Gastrocnemius medialis (tissue), 4 donors: ENCODE data around the gene MYLK. TPM values are rescaled to one million over a fixed set of nuclear protein-coding genes. Genes with fewer than 3 reads are reported as not detected.

Experiments
- ATAC-seq, 2 donors: fragments of 150-250 bp; one replicate each; pipeline ENCODE4 v1.9.1; 2016
- DNase-seq, 2 donors: peaks; one replicate each; pipeline ENCODE4 v3.0.0-alpha.2; 2019
- H3K27ac ChIP-seq, 4 donors: fragments of 200-600 bp; sonication (generic); 1 replicate in 1 of 4; 2 replicates in 3 of 4; pipeline ENCODE4 v1.5.1; 2016 to 2018; ENCODE audit warnings: mild to moderate bottlenecking in 2 of 4, moderate library complexity in 1 of 4
- H3K27me3 ChIP-seq, 3 donors: fragments of 200-600 bp; sonication (generic) in 2 of 3; 1 replicate in 1 of 3; 2 replicates in 2 of 3; pipeline versions ENCODE4 v1.5.1 to v1.6.0; 2016 to 2019; ENCODE audit warnings: mild to moderate bottlenecking in 1 of 3, moderate library complexity in 1 of 3
- H3K36me3 ChIP-seq, 2 donors: fragments of 200-600 bp; sonication (generic) in 1 of 2; one replicate each; pipeline ENCODE4 v1.5.1; 2017 to 2018
- H3K4me1 ChIP-seq, 2 donors: fragments of 200-600 bp; sonication (generic) in 1 of 2; one replicate each; pipeline ENCODE4 v1.5.1; 2016 to 2017; ENCODE audit warnings: mild to moderate bottlenecking in 2 of 2
- H3K4me3 ChIP-seq, 4 donors: fragments of 200-600 bp; sonication (generic) in 3 of 4; 1 replicate in 1 of 4; 2 replicates in 3 of 4; pipeline ENCODE4 v1.5.1; 2016 to 2019; ENCODE audit warnings: mild to moderate bottlenecking in 2 of 4
- H3K9me3 ChIP-seq, 3 donors: fragments of 200-600 bp; sonication (generic) in 2 of 3; 1 replicate in 1 of 3; 2 replicates in 2 of 3; pipeline ENCODE4 v1.5.1; 2016 to 2019
- CTCF ChIP-seq, 5 experiments: fragments of 450-650 bp in 3 of 5; fragments of 200-600 bp in 2 of 5; sonication (generic) in 2 of 5; IDR thresholded peaks in 4 of 5; conservative IDR thresholded peaks in 1 of 5; 1 replicate in 4 of 5; 2 replicates in 1 of 5; pipeline ENCODE4 v1.5.1; 2016 to 2019; ENCODE audit warnings: antibody characterized with exemption in 5 of 5, mild to moderate bottlenecking in 3 of 5, moderate library complexity in 3 of 5
- POLR2A ChIP-seq, 2 donors: fragments of 450-650 bp; IDR thresholded peaks; one replicate each; pipeline ENCODE4 v1.6.1; 2017; ENCODE audit warnings: antibody characterized with exemption in 2 of 2, mild to moderate bottlenecking in 2 of 2, moderate library complexity in 2 of 2
- in situ Hi-C, 4 donors: fragments of 200-750 bp; cut with MboI; loops; one replicate each; pipeline versions ENCODE4 v1.15.0 to v1.8.0; 2017; ENCODE audit warnings: low sequenced_read_pairs in 4 of 4
- intact Hi-C: fragments of 100-400 bp; cut with DNase I; formaldehyde crosslinking; loops from one replicate; pipeline ENCODE4 v1.15.1; 2023; ENCODE audit warnings: low total_unique reads
- total RNA-seq, 4 donors: library from RNA; depleted of rRNA; stranded (reverse); fragments of >200 nt; gene quantifications; one replicate each; pipeline versions ENCODE4 v1.1.0 to v1.2.3, GENCODE V29; 2016

Gene MYLK
- total RNA-seq, 4 donors from 2014 or later, result 5.6 to 19.6 (median 8.8) TPM

- intact Hi-C loops, result no loop called here
- TF ChIP-seq POLR2A (IDR thresholded peaks at IDR 0.05) (no peak), CTCF (IDR thresholded peaks at IDR 0.05 in 4 of 5, conservative IDR thresholded peaks at IDR 0.05 in 1 of 5) (no peak)
- ATAC-seq, result no peak
- Histone ChIP-seq H3K27ac (no peak overlapping the region), H3K27me3 (no peaks in the 10 kb centered on the region), H3K4me3 (no peak overlapping the region), H3K9me3 (no peaks in the 10 kb centered on the region), H3K4me1 (no peaks in the 10 kb centered on the region), H3K36me3 (no peaks in the 10 kb centered on the region)
- in situ Hi-C loops, result no loop called here
- DNase-seq, result no peak
These were observed 117.1 kb downstream of the MYLK start for GRCh38 chr3:123767009-123767372.

GRCh38 chr3:123766193-123767008 lies 117.7 kb downstream of the MYLK start:
- H3K9me3 ChIP-seq, result no peaks in the 10 kb centered on the region
- no peak overlapping the region for H3K27ac ChIP-seq
- in situ Hi-C loops (no loop called here), intact Hi-C loops (no loop called here)
- H3K36me3 ChIP-seq, result no peaks in the 10 kb centered on the region
- no peaks in the 10 kb centered on the region for H3K4me1 ChIP-seq
- ATAC-seq, result no peak
- no peak for TF ChIP-seq CTCF (IDR thresholded peaks at IDR 0.05 in 4 of 5, conservative IDR thresholded peaks at IDR 0.05 in 1 of 5)
- no peak for TF ChIP-seq POLR2A (IDR thresholded peaks at IDR 0.05)
- no peak for DNase-seq
- no peaks in the 10 kb centered on the region for H3K27me3 ChIP-seq
- H3K4me3 ChIP-seq, result no peak overlapping the region

- Histone ChIP-seq H3K27ac (no peak overlapping the region), H3K4me1 (no peaks in the 10 kb centered on the region), H3K9me3 (no peaks in the 10 kb centered on the region), H3K27me3 (no peaks in the 10 kb centered on the region), H3K4me3 (no peak overlapping the region), H3K36me3 (no peaks in the 10 kb centered on the region)
- intact Hi-C loops, result no loop called here
- ATAC-seq (no peak), DNase-seq (no peak)
- TF ChIP-seq CTCF (IDR thresholded peaks at IDR 0.05 in 4 of 5, conservative IDR thresholded peaks at IDR 0.05 in 1 of 5) (no peak), POLR2A (IDR thresholded peaks at IDR 0.05) (no peak)
- in situ Hi-C loops, result no loop called here
These were observed 118.5 kb downstream of the MYLK start for GRCh38 chr3:123765475-123766128.

- in situ Hi-C loops, result no loop called here
- Histone ChIP-seq H3K36me3 (no peaks in the 10 kb centered on the region), H3K27me3 (no peaks in the 10 kb centered on the region), H3K27ac (no peak overlapping the region), H3K4me3 (no peak overlapping the region), H3K4me1 (no peaks in the 10 kb centered on the region), H3K9me3 (no peaks in the 10 kb centered on the region)
- intact Hi-C loops, result no loop called here
- DNase-seq, result no peak
- TF ChIP-seq CTCF (IDR thresholded peaks at IDR 0.05 in 4 of 5, conservative IDR thresholded peaks at IDR 0.05 in 1 of 5) (no peak), POLR2A (IDR thresholded peaks at IDR 0.05) (no peak)
- ATAC-seq, result no peak
These were observed 119.5 kb downstream of the MYLK start for GRCh38 chr3:123764647-123765046.
